Thymus (tissue), 14 donors: Measurements from ENCODE around the gene DMP1. TPM values are rescaled to one million over a fixed set of nuclear protein-coding genes. Genes with fewer than 3 reads are reported as not detected.

Experiments
- DNase-seq, 9 donors: peaks; one replicate each; pipeline ENCODE4 v3.0.0-alpha.2; 2013; ENCODE audit warnings: low spot score in 9 of 9, low read depth in 6 of 9, missing footprints in 1 of 9
- H3K27ac ChIP-seq, 2 donors: one replicate each; pipeline ENCODE4 v1.5.1; 2013; ENCODE audit warnings: control low read depth in 1 of 2, low read depth in 1 of 2, low read length in 1 of 2, mild to moderate bottlenecking in 1 of 2, moderate library complexity in 1 of 2
- H3K27me3 ChIP-seq, 2 donors: one replicate each; pipeline ENCODE4 v1.5.1; 2013; ENCODE audit warnings: low read length in 1 of 2; ENCODE audit not compliant: control insufficient read depth in 2 of 2, insufficient read depth in 1 of 2
- H3K36me3 ChIP-seq, 2 donors: one replicate each; pipeline ENCODE4 v1.5.1; 2013; ENCODE audit warnings: low read length in 1 of 2, mild to moderate bottlenecking in 1 of 2, moderate library complexity in 1 of 2; ENCODE audit not compliant: control insufficient read depth in 2 of 2, insufficient read depth in 2 of 2
- H3K4me1 ChIP-seq, 2 donors: one replicate each; pipeline ENCODE4 v1.5.1; 2013; ENCODE audit warnings: low read length in 2 of 2; ENCODE audit not compliant: control insufficient read depth in 2 of 2, insufficient read depth in 2 of 2
- H3K4me3 ChIP-seq, 2 donors: one replicate each; pipeline ENCODE4 v1.5.1; 2013; ENCODE audit warnings: low read length in 2 of 2, control low read depth in 1 of 2, mild to moderate bottlenecking in 1 of 2
- H3K9me3 ChIP-seq, 2 donors: one replicate each; pipeline ENCODE4 v1.5.1; 2013; ENCODE audit warnings: low read length in 1 of 2, mild to moderate bottlenecking in 1 of 2; ENCODE audit not compliant: control insufficient read depth in 2 of 2, insufficient read depth in 1 of 2
- WGBS: extraction: QIAGEN DNeasy Blood & Tissue Kit; methylation state at CpG from one replicate; pipeline ENCODE4 v1.1.7; 2013; 5-methylcytosine and 5-hydroxymethylcytosine counted together
- long read RNA-seq, 10 donors: transcript quantifications; one replicate each; lab custom pipeline, GENCODE V29; 2026
- polyA plus RNA-seq: library from polyadenylated mRNA; stranded (reverse); fragments of 200-250 nt; gene quantifications from one replicate; pipeline ENCODE4 v1.2.3, GENCODE V29; 2013
- total RNA-seq: library from RNA; stranded (reverse); fragments of 120-200 nt; gene quantifications from one replicate; pipeline ENCODE4 v1.2.4, GENCODE V29; 2013
- donor health status: healthy.

Gene DMP1, protein sequence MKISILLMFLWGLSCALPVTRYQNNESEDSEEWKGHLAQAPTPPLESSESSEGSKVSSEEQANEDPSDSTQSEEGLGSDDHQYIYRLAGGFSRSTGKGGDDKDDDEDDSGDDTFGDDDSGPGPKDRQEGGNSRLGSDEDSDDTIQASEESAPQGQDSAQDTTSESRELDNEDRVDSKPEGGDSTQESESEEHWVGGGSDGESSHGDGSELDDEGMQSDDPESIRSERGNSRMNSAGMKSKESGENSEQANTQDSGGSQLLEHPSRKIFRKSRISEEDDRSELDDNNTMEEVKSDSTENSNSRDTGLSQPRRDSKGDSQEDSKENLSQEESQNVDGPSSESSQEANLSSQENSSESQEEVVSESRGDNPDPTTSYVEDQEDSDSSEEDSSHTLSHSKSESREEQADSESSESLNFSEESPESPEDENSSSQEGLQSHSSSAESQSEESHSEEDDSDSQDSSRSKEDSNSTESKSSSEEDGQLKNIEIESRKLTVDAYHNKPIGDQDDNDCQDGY
- total RNA-seq: 0.42 TPM
- polyA plus RNA-seq: 1.1 TPM
- long read RNA-seq, donor 1: 0 reads
- long read RNA-seq, donor 2: 0 reads
- long read RNA-seq, donor 3: 0 reads
- long read RNA-seq, donor 4: 0 reads
- long read RNA-seq, donor 5: 0 reads
- long read RNA-seq, donor 6: 0 reads
- long read RNA-seq, donor 7: 0 reads
- long read RNA-seq, donor 8: 0 reads
- long read RNA-seq, donor 9: 0 reads
- long read RNA-seq, donor 10: 0 reads

DNA sequence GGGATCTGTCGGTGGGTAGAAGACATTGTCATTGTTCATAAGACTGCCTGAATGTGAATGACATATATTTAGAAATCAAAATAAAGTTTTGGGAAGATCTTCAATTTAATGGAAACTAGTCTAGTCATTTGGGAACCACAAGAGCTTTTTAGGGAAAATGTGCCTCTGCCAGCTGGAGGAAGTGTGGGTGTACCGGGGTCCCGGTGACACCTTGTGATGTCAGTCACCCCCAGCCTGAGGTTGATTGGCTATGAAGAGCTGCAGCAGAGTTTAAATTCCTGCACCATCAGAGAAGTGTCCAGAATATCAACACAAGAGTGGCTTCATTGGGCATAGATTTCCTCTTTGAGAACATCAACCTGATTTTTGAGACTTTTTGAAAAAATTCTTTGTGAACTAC is at the start of gene DMP1:
DMP1 (plus strand) TSS at position 301 of the 400 bp plus-strand sequence. CDS start 6,213 bp downstream, outside the sequence.
- H3K27me3 ChIP-seq: no peaks in the 10 kb centered on the region
- no peak within 1 kb of the TSS for H3K4me3 ChIP-seq
- no peaks in the 10 kb centered on the region for H3K4me1 ChIP-seq
- no peaks in the 10 kb centered on the region for H3K36me3 ChIP-seq
- no peaks in the 10 kb centered on the region for H3K9me3 ChIP-seq
- DNase-seq: no peak
- 94% methylated on average over 3 of the region's 3 CpGs for WGBS
- H3K27ac ChIP-seq: no peak within 1 kb of the TSS

DNA sequence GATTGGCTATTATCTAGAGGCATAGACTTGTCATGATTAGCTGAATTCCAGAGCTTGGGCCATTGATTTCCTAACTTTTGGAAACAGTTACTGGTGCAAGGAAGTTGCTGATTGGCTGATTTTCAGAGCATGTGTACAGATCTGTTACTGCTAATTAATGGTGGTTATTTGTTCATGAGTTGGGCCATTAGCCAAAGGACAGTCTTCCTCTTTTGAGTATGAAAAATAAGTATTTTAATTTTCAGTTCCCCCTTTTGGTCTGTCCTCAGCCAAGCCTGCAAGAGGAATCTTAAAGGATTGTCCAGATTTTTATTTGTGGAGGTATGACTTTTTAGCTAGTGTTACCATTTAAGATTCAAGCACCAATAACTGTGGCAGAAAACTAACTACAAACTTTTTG is 48.7 kb upstream of the DMP1 start:
- Histone ChIP-seq H3K27me3 (no peaks in the 10 kb centered on the region), H3K9me3 (no peaks in the 10 kb centered on the region), H3K27ac (no peak overlapping the region), H3K36me3 (no peaks in the 10 kb centered on the region), H3K4me3 (no peak overlapping the region), H3K4me1 (no peaks in the 10 kb centered on the region)
- no peak for DNase-seq

DNA sequence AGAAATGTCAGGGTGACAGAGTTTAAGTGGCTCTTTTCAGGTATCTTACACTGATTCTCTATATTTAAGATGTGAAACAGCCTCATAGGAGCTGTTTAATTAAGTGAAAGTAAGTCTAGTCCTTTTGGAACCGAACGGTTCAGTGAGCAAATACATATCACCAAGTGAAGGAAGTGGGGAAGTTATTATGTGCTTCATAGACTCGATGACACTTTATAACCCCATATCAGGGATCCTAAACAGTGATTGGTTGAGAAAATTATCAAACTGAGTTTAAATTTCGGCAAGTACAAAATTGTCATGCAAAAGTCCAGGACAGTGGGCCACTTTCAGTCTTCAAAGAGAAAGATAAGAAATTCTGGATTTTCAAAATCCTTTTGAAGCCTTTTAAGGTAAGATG is 41.9 kb upstream of the DMP1 start, which contains the start of gene DSPP:
DSPP (plus strand) TSS at position 301 of the 400 bp plus-strand sequence. CDS start 2,380 bp downstream, outside the sequence.
- no peaks in the 10 kb centered on the region for H3K4me1 ChIP-seq
- no peak within 1 kb of the TSS for H3K27ac ChIP-seq
- WGBS: 97% methylated on average over 4 of the region's 4 CpGs
- DNase-seq: no peak
- H3K9me3 ChIP-seq: no peaks in the 10 kb centered on the region
- no peaks in the 10 kb centered on the region for H3K36me3 ChIP-seq
- H3K27me3 ChIP-seq: no peaks in the 10 kb centered on the region
- no peak within 1 kb of the TSS for H3K4me3 ChIP-seq

DNA sequence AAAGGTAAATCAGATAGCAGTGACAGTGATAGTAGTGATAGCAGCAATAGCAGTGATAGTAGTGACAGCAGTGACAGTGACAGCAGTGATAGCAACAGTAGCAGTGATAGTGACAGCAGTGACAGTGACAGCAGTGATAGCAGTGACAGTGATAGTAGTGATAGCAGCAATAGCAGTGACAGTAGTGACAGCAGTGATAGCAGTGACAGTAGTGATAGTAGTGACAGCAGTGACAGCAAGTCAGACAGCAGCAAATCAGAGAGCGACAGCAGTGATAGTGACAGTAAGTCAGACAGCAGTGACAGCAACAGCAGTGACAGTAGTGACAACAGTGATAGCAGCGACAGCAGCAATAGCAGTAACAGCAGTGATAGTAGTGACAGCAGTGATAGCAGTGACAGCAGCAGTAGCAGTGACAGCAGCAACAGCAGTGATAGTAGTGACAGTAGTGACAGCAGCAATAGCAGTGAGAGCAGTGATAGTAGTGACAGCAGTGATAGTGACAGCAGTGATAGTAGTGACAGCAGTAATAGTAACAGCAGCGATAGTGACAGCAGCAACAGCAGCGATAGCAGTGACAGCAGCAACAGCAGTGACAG is 35.7 kb upstream of the DMP1 start:
- Histone ChIP-seq H3K4me3 (no peak overlapping the region), H3K27ac (no peak overlapping the region), H3K36me3 (no peaks in the 10 kb centered on the region), H3K9me3 (no peaks in the 10 kb centered on the region), H3K4me1 (no peaks in the 10 kb centered on the region), H3K27me3 (no peaks in the 10 kb centered on the region)
- 97% methylated on average over 4 of the region's 4 CpGs for WGBS
- DNase-seq: no peak

DNA sequence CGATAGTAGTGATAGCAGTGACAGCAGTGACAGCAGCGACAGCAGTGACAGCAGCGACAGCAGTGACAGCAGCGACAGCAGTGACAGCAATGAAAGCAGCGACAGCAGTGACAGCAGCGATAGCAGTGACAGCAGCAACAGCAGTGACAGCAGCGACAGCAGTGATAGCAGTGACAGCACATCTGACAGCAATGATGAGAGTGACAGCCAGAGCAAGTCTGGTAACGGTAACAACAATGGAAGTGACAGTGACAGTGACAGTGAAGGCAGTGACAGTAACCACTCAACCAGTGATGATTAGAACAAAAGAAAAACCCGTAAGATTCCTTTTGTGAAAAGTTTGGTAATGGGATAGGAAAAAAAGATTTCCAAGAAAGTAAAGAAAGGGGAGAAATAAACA is 33.8 kb upstream of the DMP1 start:
- Histone ChIP-seq H3K27ac (no peak overlapping the region), H3K4me1 (no peaks in the 10 kb centered on the region), H3K36me3 (no peaks in the 10 kb centered on the region), H3K9me3 (no peaks in the 10 kb centered on the region), H3K4me3 (no peak overlapping the region), H3K27me3 (no peaks in the 10 kb centered on the region)
- no peak for DNase-seq
- WGBS: 74% methylated on average over 9 of the region's 9 CpGs

DNA sequence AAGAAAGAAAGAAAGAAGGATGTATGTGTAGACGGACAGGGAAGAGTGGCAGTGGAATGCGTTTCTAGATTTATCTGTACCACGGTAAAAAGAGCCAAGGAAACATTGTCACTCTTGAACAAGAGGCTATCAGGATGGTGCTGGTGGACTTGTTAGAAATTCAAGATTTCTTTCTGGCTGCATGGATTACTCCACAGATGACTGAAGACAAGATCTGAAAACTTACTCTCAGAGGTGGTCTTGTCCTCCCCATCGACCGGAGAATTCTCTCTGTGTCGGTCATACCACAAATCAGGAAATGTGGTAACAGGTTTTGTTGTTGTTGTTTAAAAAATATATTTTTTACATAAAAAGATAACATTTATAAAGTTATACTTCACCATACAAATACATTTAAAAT is 30.0 kb upstream of the DMP1 start:
- 85% methylated on average over 6 of the region's 6 CpGs for WGBS
- no peak overlapping the region for H3K4me3 ChIP-seq
- H3K9me3 ChIP-seq: no peaks in the 10 kb centered on the region
- H3K36me3 ChIP-seq: no peaks in the 10 kb centered on the region
- H3K27me3 ChIP-seq: no peaks in the 10 kb centered on the region
- H3K4me1 ChIP-seq: no peaks in the 10 kb centered on the region
- H3K27ac ChIP-seq: no peak overlapping the region
- DNase-seq: no peak

DNA sequence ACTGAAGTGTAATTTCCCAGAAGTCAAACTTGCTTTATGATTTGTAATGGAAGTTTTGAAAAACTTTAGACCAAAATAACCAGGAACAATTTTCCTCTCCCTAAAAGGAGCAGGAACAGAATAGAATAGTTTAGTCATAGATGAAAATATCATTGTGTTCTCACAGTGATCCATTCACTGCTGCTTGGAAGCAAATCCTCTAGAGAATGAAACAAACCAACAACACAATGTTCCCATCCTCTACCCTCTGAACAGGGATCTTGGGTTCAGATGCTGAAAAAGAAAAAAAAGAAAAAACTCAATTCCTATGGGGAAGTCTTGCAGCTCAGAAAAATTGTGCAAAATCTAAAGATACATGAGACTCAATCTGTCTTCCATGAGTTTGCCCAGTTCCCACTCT is 29.6 kb upstream of the DMP1 start:
- Histone ChIP-seq H3K9me3 (no peaks in the 10 kb centered on the region), H3K4me3 (no peak overlapping the region), H3K36me3 (no peaks in the 10 kb centered on the region), H3K27me3 (no peaks in the 10 kb centered on the region), H3K4me1 (no peaks in the 10 kb centered on the region), H3K27ac (no peak overlapping the region)
- DNase-seq: no peak

DNA sequence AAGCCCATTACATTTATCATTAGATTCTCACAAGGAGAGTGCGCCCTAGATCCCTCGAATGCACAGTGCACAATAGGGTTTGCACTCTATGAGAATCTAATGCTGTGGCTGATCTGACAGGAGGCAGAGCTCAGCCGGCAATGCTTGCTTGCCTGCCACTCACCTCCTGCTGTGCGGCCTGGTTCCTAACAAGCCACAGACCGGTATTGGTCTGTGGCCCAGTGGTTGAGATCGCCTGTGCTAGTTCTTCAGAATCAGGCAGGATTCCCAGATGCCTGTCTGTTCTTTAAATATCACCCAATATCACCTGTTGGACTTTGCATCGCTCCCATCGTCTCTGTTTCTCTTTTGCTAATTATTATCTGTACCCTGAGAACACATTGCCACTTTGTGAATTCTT is 27.8 kb upstream of the DMP1 start:
- Histone ChIP-seq H3K27me3 (no peaks in the 10 kb centered on the region), H3K9me3 (no peaks in the 10 kb centered on the region), H3K4me1 (no peaks in the 10 kb centered on the region), H3K4me3 (no peak overlapping the region), H3K27ac (no peak overlapping the region), H3K36me3 (no peaks in the 10 kb centered on the region)
- 96% methylated on average over 8 of the region's 8 CpGs for WGBS
- DNase-seq: no peak

DNA sequence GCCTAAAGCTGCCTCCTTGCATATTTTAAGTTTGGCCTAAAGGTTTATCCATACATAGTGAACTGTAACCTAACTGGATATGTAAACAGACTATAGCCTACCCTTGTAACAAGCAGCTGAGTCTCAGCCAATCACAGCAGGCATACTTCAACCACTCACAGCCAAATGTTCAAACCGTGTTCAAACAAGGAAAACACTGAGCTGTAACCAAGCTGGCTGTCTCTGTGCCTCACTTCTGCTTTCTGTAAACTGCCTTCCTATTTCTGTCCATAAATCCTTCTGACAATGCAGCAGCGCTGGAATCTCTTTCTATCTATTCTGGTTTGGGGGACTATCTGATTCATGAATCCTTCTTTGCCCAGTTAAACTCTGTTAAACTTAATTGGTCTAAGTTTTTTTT is 25.4 kb upstream of the DMP1 start:
- no peaks in the 10 kb centered on the region for H3K4me1 ChIP-seq
- no peaks in the 10 kb centered on the region for H3K36me3 ChIP-seq
- no peaks in the 10 kb centered on the region for H3K27me3 ChIP-seq
- H3K27ac ChIP-seq: no peak overlapping the region
- H3K9me3 ChIP-seq: no peaks in the 10 kb centered on the region
- no peak for DNase-seq
- no peak overlapping the region for H3K4me3 ChIP-seq
- 21% methylated on average over 2 of the region's 2 CpGs for WGBS
